Adipocyte (in vitro differentiated cells): ENCODE data around the gene CNGB1.
"Not testable (repeated sequence)": the region's sequence is repeated elsewhere in the genome, so short reads cannot be mapped to it uniquely, and the experiment has no call there.

Experiments used
- DNase-seq: peaks from one replicate; pipeline ENCODE4 v3.0.0-alpha.2; 2015; ENCODE audit warnings: low read depth
- H3K27me3 ChIP-seq: replicated peaks from 2 replicates; pipeline ENCODE4 v1.7.0; 2013; ENCODE audit warnings: mild to moderate bottlenecking, low read length, moderate library complexity; ENCODE audit not compliant: control insufficient read depth, insufficient read depth
- H3K36me3 ChIP-seq: 2 replicates; pipeline ENCODE4 v1.7.0; 2013; ENCODE audit warnings: low read length, mild to moderate bottlenecking, moderate library complexity; ENCODE audit not compliant: control insufficient read depth, insufficient read depth, severe bottlenecking
- H3K4me1 ChIP-seq: 2 replicates; pipeline ENCODE4 v1.7.0; 2013; ENCODE audit warnings: mild to moderate bottlenecking, low read length, moderate library complexity; ENCODE audit not compliant: control insufficient read depth, insufficient read depth
- H3K4me3 ChIP-seq: 2 replicates; pipeline ENCODE4 v1.7.0; 2013; ENCODE audit warnings: mild to moderate bottlenecking, low read length, moderate library complexity
- H3K9ac ChIP-seq: 2 replicates; pipeline ENCODE4 v1.7.0; 2013; ENCODE audit warnings: mild to moderate bottlenecking, low read length, moderate library complexity
- H3K9me3 ChIP-seq: 2 replicates; pipeline ENCODE4 v1.7.0; 2013; ENCODE audit warnings: mild to moderate bottlenecking, low read length, moderate library complexity; ENCODE audit not compliant: control insufficient read depth

Gene CNGB1

GRCh38 chr16:57862698-57863433 lies 108.1 kb downstream of the CNGB1 start:
- peaks cover 8% of the 10 kb centered on the region for H3K27me3 ChIP-seq

GRCh38 chr16:57859331-57859730 lies 111.6 kb downstream of the CNGB1 start:
- peak; percentile 13 for DNase-seq
- Histone ChIP-seq H3K27me3 (peaks cover 11% of the 10 kb centered on the region), H3K4me3 (no peak overlapping the region), H3K36me3 (no peaks in the 10 kb centered on the region), H3K9me3 (peaks cover 8% of the 10 kb centered on the region), H3K9ac (no peak overlapping the region), H3K4me1 (peaks cover 11% of the 10 kb centered on the region)

More at GRCh38 chr16:57862698-57863433, 108.1 kb downstream of the CNGB1 start:
- Histone ChIP-seq H3K4me1 (peaks cover 11% of the 10 kb centered on the region), H3K9ac (no peak overlapping the region), H3K4me3 (no peak overlapping the region), H3K36me3 (no peaks in the 10 kb centered on the region), H3K9me3 (no peaks in the 10 kb centered on the region)
- DNase-seq: no peak

GRCh38 chr16:57858635-57859034 lies 112.3 kb downstream of the CNGB1 start:
- peaks cover 11% of the 10 kb centered on the region for H3K27me3 ChIP-seq
- peaks cover 8% of the 10 kb centered on the region for H3K9me3 ChIP-seq
- peaks cover 9% of the 10 kb centered on the region for H3K4me1 ChIP-seq
- H3K36me3 ChIP-seq: no peaks in the 10 kb centered on the region
- no peak overlapping the region for H3K4me3 ChIP-seq
- no peak overlapping the region for H3K9ac ChIP-seq
- DNase-seq: no peak

- H3K4me3 ChIP-seq, H3K9me3 ChIP-seq, H3K36me3 ChIP-seq, H3K4me1 ChIP-seq, H3K9ac ChIP-seq, DNase-seq: not testable (repeated sequence)
- peaks cover 11% of the 10 kb centered on the region for H3K27me3 ChIP-seq
These were observed 112.9 kb downstream of the CNGB1 start for GRCh38 chr16:57857991-57858390.

- Histone ChIP-seq H3K27me3 (peaks cover 11% of the 10 kb centered on the region), H3K4me1 (no peaks in the 10 kb centered on the region), H3K36me3 (no peaks in the 10 kb centered on the region), H3K9me3 (peaks cover 8% of the 10 kb centered on the region), H3K4me3 (no peak overlapping the region), H3K9ac (no peak overlapping the region)
- DNase-seq: no peak
These were observed 115.7 kb downstream of the CNGB1 start for GRCh38 chr16:57855188-57855587.

DNA sequence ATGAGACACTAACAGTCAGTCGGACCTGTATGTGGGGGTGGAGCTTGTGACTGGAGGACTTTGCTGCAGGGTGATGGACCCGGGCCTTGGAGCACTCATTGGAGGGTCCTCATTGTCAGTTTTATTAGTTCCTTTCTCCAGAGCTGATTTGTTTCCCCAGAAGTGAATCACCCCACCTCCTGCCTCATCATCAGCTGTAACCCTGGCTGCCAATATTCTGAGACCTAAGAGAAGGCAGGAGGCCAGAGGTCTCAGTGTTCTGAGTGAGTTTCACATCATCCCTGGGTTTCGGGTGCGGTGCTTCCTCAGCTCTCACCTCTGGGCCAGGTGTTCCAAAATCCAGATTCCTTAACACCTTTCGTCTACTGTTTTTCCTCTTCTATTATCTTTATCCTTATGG lies 118.7 kb downstream of the CNGB1 start:
- Histone ChIP-seq H3K9me3 (peaks cover 8% of the 10 kb centered on the region), H3K36me3 (no peaks in the 10 kb centered on the region), H3K27me3 (peaks cover 3% of the 10 kb centered on the region), H3K9ac (no peak overlapping the region), H3K4me1 (no peaks in the 10 kb centered on the region), H3K4me3 (no peak overlapping the region)
- no peak for DNase-seq

- H3K9ac ChIP-seq: no peak overlapping the region
- H3K4me3 ChIP-seq: no peak overlapping the region
- peaks cover 13% of the 10 kb centered on the region for H3K27me3 ChIP-seq
- H3K36me3 ChIP-seq: no peaks in the 10 kb centered on the region
- no peaks in the 10 kb centered on the region for H3K9me3 ChIP-seq
- H3K4me1 ChIP-seq: no peaks in the 10 kb centered on the region
- no peak for DNase-seq
These were observed 122.7 kb downstream of the CNGB1 start for GRCh38 chr16:57848181-57848580.

DNA sequence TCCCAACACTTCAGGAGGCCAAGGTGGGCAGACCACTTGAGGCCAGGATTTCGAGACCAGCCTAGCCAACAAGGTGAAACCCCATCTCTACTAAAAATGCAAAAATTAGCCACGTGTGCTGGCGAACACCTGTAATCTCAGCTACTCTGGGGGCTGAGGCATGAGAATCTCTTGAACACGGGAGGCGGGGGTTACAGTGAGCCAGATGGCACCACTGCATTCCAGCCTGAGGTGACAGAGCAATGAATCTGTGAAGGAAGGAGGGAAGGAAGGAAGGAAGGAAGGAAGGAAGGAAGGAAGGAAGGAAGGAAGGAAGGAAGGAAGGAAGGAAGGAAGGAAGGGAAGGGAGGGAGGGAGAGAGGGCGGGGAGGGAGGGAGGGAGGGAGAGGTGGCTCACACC lies 124.0 kb downstream of the CNGB1 start:
- H3K9ac ChIP-seq, DNase-seq, H3K4me3 ChIP-seq, H3K36me3 ChIP-seq, H3K9me3 ChIP-seq, H3K4me1 ChIP-seq: not testable (repeated sequence)
- peaks cover 13% of the 10 kb centered on the region for H3K27me3 ChIP-seq

DNA sequence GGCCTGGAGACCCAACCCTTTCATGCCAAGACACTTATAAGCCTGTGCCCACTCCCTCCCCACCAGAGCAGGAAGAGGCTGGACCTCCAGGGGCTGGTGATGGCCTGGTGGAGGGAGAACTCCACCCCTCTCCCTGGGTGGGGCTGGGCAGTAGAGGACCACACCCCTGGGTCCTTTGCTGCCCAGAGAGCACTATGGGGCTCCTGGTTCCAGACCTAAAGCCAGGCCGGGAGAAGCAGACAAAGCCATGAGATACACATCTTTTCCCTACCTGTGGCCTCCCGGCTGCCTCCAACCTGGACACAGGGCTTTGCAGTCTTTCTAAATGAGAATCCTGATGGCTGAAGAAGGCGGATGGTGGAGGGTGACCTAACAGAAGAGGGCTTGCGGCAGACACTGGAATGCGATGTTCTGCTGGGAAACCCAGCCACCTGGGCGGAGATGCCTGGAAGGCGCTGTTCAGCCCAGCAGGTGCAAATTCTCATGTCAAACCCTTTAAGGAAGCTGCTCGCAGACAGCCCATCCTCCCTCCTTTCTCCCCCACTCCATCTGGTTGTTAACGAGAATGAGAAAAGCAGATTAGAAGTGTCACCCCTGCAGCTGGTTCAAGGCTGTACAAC lies 124.7 kb downstream of the CNGB1 start:
- no peak overlapping the region for H3K4me3 ChIP-seq
- H3K36me3 ChIP-seq: no peaks in the 10 kb centered on the region
- no peaks in the 10 kb centered on the region for H3K9me3 ChIP-seq
- H3K4me1 ChIP-seq: no peaks in the 10 kb centered on the region
- peaks cover 13% of the 10 kb centered on the region for H3K27me3 ChIP-seq
- no peak overlapping the region for H3K9ac ChIP-seq
- no peak for DNase-seq

GRCh38 chr16:57845115-57845514 lies 125.8 kb downstream of the CNGB1 start:
- no peaks in the 10 kb centered on the region for H3K9me3 ChIP-seq
- no peak overlapping the region for H3K4me3 ChIP-seq
- no peaks in the 10 kb centered on the region for H3K36me3 ChIP-seq
- no peak for DNase-seq
- H3K27me3 ChIP-seq: peaks cover 13% of the 10 kb centered on the region
- no peak overlapping the region for H3K9ac ChIP-seq
- no peaks in the 10 kb centered on the region for H3K4me1 ChIP-seq

DNA sequence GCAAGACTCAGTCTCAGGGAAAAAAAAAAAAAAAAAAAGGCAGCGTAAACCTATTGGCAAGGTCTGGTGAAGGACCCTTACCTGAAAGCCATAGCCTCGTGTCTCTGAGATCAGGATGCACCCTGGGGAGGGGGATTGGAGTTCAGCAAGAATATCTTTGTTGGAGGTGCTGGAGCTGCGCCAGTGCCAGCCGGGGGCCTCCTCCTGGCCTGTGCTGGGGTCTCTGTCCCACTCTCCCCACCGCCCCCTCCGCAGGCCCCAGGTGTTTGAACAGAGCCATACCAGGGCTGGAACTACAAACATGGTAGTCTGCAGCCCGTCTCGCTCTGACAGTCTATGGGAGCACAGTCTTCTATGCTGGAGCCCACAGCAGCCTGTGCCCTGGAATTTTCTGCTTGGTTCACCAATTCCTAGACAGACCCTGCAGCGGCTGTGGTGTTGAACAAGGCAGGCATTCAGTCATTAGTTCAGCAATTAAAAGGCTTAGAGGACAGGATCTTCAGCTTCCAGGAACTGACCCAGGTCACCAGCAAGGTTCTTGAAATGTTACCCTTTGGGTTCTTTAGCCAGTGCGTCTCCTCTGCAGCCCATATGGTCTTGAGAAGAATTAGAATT lies 126.4 kb downstream of the CNGB1 start:
- no peak overlapping the region for H3K9ac ChIP-seq
- H3K4me1 ChIP-seq: no peaks in the 10 kb centered on the region
- no peak for DNase-seq
- H3K9me3 ChIP-seq: no peaks in the 10 kb centered on the region
- no peak overlapping the region for H3K4me3 ChIP-seq
- peaks cover 13% of the 10 kb centered on the region for H3K27me3 ChIP-seq
- H3K36me3 ChIP-seq: no peaks in the 10 kb centered on the region
